Activated CD8-positive, alpha-beta memory T cell treated with anti-CD3 and anti-CD28 coated beads, Interleukin-2, amount 50 U/mL, for 24 hours (primary cell): ENCODE measurements around the gene CIAO2B.
"Not testable (repeated sequence)": the region's sequence is repeated elsewhere in the genome, so short reads cannot be mapped to it uniquely, and the experiment has no call there.

Source experiments
- DNase-seq: peaks from one replicate; pipeline ENCODE4 v3.0.0-alpha.2; 2020; ENCODE audit errors: extremely low read depth

CIAO2B gene

DNA sequence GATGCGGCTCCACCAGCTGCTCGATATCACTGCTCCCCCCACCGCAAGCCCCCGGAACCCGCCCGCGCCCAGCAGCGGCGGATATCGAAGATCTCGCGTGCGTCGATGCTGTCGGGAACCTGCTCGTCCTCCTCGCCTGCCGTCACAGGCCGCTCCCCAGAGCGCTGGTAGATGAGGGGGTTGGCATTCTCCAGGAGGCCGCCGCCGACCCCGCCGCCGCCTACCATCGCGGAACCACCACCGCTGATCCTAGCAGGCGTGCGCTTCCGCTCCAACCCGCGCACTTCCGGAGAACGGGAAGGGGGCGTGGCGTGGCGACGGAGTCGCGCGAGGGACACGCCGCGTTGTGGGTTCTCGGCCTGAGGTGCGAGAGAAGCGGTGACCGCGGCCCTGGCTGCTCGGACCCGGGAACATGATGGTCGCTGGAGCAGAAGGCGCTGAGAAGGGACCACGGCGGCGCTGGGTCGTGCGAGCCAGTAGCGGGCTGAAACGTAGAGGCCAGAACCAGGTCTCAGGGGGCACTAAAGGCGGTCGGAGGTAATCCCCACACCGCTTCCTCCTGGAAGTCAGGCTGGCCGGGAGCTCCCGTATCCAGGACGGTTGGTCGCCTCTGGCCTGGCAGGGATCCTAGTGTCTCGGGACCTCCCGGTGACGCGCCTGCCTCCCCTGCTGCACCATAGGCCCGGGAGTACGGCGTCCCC, at the start of gene CIAO2B:
Gene CIAO2B (minus strand): TSS at position 265 of the 701 bp plus-strand sequence. CDS start 38 bp downstream, at position 227.
- peak; percentile 58 for DNase-seq

DNA sequence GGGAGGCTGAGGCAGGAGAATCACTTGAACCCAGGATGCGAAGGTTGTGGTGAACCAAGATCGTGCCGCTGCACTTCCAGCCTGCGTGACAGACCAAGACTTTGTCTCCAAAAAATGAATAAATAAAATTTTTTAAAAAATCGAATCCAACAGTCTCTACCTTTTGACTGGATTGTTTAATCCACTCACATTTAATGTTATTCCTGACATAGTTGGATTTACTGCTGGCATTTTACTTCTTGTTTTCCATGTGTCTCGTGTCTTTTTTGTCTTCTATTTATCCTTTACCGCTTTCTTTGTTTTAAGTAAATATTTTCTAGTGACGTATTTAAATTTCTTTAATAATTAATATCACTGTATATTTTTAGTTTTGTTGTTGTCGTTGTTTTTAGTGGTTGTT, 48.8 kb upstream of the CIAO2B start:
- no peak for DNase-seq

- DNase-seq = no peak
Observed at GRCh38 chr16:66979011-66979717, 45.0 kb upstream of the CIAO2B start.

DNA sequence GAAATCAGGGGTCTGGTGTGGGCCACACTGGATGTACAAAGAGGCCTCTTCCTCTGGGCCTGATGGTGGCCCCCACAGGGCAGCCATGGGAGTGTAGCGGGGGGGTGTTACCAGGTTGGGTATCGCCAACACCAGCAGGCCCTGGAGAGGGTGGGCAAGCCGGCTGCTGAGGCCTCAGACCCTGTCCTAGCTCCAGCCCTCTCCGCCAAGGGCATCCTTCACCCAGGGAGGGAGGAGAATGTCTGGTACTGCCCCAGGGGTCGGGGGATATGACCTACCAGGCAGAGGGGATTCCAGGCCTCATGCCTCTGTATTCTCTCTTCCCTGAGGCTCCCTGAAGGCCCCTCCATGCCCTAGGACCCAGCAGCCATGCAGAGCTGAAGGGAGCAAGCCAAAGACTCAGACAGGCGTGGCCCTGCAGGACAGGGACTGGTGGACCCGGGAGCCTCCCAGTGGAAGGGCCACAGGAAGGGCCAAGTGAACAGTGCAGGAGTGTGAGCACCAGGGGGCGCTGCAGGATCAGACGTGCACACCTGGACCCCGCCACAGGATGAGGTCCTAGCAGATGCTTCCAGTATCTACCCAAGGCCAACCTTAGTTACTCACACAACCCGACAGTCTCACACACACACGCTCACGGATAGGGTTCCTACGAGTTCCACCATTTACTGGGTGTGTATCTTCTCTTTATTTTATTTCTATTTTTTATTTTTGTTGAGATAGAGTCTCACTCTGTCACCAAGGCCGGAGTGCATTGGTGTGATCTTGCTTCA, 43.3 kb upstream of the CIAO2B start:
- peak; percentile 81 for DNase-seq

- DNase-seq = no peak
Observed at GRCh38 chr16:66976746-66977145, 42.5 kb upstream of the CIAO2B start.

DNA sequence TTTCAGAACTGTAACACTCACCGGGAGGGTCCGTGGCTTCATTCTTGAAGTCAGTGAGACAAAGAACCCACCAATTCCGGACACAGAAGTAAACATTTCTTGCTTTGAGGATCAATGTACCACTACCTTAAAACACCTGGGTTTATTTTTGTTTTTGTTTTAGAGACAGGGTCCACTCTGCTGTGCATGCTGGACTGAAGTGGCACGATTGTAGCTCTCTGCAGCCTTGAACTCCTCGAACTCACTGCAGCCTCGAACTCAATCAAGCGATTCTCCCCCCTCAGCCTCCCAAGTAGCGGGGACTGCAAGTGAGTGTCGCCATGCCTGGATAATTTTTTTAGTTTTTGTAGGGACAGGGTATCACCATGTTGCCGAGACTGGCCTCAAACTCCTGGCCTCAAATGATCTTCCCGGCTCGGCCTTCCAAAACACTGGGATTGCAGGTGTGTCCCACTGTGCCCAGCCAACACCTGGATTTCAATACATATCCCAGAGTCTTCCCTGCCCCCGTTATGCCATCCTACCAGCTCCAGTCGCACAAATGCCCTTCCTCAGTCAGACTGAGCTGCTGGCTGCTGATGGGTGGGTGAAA, 41.2 kb upstream of the CIAO2B start:
- DNase-seq = no peak

DNA sequence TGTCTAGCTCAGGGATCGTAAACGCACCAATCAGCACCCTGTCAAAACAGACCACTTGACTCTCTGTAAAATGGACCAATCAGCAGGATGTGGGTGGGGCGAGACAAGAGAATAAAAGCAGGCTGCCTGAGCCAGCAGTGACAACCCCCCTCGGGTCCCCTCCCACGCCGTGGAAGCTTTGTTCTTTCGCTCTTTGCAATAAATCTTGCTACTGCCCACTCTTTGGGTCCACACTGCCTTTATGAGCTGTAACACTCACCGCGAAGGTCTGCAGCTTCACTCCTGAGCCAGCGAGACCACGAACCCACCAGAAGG, 40.7 kb upstream of the CIAO2B start:
- not testable (repeated sequence) for DNase-seq

DNA sequence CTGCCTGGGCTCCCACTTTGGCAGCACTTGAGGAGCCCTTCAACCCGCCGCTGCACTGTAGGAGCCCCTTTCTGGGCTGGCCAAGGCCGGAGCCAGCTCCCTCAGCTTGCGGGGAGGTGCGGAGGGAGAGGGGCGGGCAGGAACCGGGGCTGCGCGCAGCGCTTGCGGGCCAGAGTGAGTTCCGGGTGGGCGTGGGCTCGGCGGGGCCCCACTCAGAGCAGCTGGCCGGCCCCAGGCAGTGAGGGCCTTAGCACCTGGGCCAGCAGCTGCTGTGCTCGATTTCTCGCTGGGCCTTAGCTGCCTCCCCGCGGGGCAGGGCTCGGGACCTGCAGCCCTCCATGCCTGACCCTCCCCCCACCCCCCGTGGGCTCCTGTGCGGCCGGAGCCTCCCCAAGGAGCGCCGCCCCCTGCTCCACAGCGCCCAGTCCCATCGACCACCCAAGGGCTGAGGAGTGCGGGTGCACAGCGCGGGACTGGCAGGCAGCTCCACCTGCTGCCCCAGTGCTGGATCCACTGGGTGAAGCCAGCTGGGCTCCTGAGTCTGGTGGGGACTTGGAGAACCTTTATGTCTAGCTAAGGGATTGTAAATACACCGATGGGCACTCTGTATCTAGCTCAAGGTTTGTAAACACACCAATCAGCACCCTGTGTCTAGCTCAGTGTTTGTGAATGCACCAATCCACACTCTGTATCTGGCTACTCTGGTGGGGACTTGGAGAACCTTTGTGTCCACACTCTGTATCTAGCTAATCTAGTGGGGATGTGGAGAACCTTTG, 40.1 kb upstream of the CIAO2B start:
- not testable (repeated sequence) for DNase-seq

DNA sequence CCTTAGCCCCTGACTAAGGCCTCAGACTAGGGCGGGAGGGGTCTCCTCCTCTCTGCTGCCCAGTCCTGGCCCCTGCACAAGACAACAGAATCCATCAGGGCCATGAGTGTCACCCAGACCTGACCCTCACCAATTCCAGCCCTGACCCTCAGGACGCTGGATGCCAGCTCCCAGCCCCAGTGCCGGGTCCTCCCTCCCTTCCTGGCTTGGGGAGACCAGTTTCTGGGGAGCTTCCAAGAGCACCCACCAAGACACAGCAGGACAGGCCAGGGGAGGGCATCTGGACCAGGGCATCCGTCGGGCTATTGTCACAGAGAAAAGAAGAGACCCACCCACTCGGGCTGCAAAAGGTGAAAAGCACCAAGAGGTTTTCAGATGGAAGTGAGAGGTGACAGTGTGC, 39.5 kb upstream of the CIAO2B start:
- DNase-seq = no peak

GRCh38 chr16:66972983-66973382, 38.8 kb upstream of the CIAO2B start:
- DNase-seq = no peak

GRCh38 chr16:66970775-66971720, 36.8 kb upstream of the CIAO2B start:
- no peak for DNase-seq

DNA sequence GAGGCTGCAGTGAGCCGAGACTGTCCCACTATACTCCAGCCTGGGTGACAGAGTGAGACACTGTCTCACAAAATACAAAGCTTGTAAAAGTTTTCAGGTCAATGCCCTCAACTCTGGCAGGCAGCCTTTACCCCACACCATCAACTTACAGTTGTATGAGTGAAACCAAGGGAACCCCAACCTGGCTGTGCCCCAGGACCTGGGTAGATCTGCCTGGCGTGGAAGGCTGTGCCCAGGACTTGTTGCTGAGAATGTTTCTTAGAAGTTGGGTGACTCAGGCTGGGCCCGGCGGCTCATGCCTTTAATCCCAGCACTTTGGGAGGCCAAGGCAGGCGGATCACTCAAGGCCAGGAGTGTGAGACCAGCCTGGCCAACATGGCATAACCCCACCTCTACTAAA, 34.6 kb upstream of the CIAO2B start:
- DNase-seq = no peak

GRCh38 chr16:66964049-66964448, 29.8 kb upstream of the CIAO2B start:
- no peak for DNase-seq

DNA sequence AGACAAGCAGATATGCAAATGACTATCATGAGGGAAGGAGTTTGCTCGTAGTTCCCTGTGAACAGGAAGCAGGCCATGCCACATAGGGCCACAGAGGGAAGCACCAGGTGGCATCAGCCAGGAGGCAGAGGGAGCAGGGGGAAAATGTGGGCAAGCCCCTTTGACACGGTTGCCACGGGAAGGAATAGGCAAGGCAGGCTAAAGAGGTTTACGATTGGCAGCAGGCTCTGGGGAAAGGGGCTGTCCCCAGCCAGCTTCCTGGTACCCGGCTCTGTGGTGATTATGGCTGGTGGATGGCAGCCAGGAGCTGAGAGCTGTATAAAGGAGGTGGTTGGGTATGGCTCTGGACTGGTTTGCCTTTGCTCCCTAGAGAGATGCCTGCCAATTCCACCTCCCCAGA, 27.7 kb upstream of the CIAO2B start:
- no peak for DNase-seq

DNA sequence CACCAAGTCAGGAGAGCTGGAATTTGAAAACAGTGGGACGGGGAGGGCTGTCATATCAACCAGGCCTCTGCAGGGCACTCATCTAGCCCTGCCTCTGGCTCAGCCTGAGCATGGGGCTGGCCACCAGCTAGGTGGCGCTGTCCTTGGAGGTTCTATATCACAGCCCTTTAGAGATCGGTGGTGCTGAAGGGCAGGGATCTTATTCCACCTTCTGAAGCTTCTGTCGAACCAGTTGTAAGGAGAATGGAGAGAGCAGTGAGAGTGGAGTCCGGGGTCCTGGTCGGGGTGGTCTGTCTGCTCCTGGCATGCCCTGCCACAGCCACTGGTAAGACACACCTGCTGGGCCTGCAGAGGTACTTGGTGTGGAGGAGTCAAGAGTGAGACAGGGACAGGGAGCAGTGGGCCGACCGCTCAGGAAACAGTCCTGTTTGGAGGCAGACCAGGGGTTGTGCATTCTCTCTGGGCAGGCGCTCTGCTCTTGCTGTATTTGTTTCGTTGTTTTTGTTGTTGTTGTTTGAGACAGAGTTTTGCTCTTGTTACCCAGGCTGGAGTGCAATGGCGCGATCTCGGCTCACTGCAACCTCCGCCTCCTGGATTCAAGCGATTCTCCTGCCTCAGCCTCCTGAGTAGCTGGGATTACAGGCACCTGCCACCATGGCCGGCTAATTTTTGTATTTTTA, 27.0 kb upstream of the CIAO2B start, which contains the start of gene CES3:
Gene CES3 (plus strand): TSS at position 202 of the 680 bp plus-strand sequence. CDS start 42 bp downstream, at position 244.
- DNase-seq = no peak

GRCh38 chr16:66960270-66960669, 26.1 kb upstream of the CIAO2B start:
- no peak for DNase-seq

- DNase-seq = no peak
Observed at GRCh38 chr16:66959704-66960161, 25.5 kb upstream of the CIAO2B start.

DNA sequence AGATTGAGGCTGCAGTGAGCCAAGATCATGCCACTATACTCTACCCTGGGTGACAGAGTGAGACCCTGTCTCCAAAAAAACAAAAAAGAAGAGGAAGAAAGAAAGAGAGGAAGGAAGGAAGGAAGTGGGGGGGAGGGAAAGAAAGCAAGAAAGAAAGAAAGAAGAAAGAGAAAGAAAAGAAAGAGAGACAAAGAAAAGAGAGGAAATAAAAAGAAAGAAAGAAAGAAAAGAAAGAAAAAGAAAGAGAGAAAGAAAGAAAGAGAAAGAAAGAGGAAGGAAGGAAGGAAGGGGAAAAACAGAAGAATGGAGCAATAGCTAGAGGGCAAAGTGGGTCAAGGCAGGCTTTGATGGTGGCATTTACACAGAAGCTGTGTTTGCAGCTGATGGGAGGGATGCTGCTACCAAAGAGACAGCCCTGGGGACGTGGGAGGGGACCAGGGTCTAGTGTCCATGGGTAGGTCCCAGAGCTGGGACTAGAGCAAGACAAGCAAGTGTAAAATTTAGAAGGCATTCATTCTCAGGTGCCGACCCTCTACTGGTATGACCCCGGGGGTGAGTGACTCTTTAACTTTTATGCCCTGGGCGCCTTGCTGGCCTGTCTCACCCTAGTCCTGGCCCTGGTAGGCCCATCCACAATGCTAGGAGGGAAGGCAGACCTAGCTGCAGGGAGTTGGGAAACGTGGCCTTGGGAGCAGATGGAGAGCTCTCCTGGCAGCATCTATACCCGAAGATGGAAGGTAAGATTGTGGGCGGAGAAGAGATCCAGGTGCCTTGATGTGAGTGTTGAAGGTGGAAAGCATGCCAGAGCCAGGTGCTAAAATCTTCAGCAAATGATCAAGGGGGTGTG, 24.9 kb upstream of the CIAO2B start:
- DNase-seq = no peak

DNA sequence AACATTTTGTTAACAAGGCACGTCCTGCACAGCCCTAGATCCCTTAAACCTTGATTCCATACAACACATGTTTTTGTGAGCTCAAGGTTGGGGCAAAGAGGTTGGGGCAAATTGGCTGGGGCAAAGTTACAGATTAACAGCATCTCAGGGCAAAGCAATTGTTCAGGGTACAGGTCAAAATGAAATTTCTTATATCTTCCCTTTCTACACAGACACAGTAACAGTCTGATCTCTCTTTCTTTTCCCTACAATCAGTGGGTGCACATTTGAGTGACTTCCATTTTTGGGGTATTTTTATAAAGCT, 21.9 kb upstream of the CIAO2B start:
- not testable (repeated sequence) for DNase-seq
